SU-DHL-6 (cell line): ENCODE results near the gene WFDC1.

Source experiments
- H2AFZ ChIP-seq: fragments of 200-600 bp; sonication (generic); 2 replicates; pipeline ENCODE4 v1.6.1; 2014; ENCODE audit warnings: low read depth, mild to moderate bottlenecking, moderate library complexity, mixed read lengths, antibody characterized with exemption, low read length; ENCODE audit not compliant: severe bottlenecking
- H3F3A ChIP-seq: fragments of 200-600 bp; shearing (Covaris generic); 2 replicates; pipeline ENCODE4 v1.6.0; 2016; ENCODE audit warnings: antibody characterized with exemption, mild to moderate bottlenecking; ENCODE audit not compliant: insufficient read depth
- H3K27ac ChIP-seq: fragments of 200-600 bp; sonication (generic); 2 replicates; pipeline ENCODE4 v1.5.1; 2016; ENCODE audit warnings: low read depth, mild to moderate bottlenecking, low read length, moderate library complexity, mixed read lengths
- H3K27me3 ChIP-seq: fragments of 200-600 bp; sonication (generic), shearing (Covaris generic); 2 replicates; pipeline ENCODE4 v1.6.0; 2014; ENCODE audit warnings: mild to moderate bottlenecking, low read length
- H3K36me3 ChIP-seq: fragments of 200-600 bp; sonication (generic); 2 replicates; pipeline ENCODE4 v1.6.1; 2014; ENCODE audit warnings: mild to moderate bottlenecking, low read length, mixed read lengths
- H3K4me2 ChIP-seq: fragments of 300-600, 200-600 bp; shearing (Covaris generic), sonication (generic); 2 replicates; pipeline ENCODE4 v1.6.0; 2014; ENCODE audit warnings: low read length, low read depth, mild to moderate bottlenecking; ENCODE audit not compliant: poor library complexity, severe bottlenecking
- H3K4me3 ChIP-seq: fragments of 200-600 bp; sonication (generic); 2 replicates; pipeline ENCODE4 v1.5.1; 2014; ENCODE audit warnings: antibody characterized with exemption, low read length, mild to moderate bottlenecking, mixed read lengths; ENCODE audit not compliant: insufficient read depth, poor library complexity, severe bottlenecking
- H3K79me2 ChIP-seq: fragments of 200-600 bp; sonication (generic); 2 replicates; pipeline ENCODE4 v1.6.1; 2014; ENCODE audit warnings: mild to moderate bottlenecking, low read length, moderate library complexity; ENCODE audit not compliant: insufficient read depth
- H3K9ac ChIP-seq: fragments of 200-600 bp; sonication (generic); 2 replicates; pipeline ENCODE4 v1.7.0; 2014; ENCODE audit warnings: mild to moderate bottlenecking, low read length
- H3K9me2 ChIP-seq: fragments of 200-600 bp; sonication (generic); replicated peaks from 2 replicates; pipeline ENCODE4 v1.6.1; 2014; ENCODE audit warnings: low read length; ENCODE audit not compliant: insufficient read depth
- H3K9me3 ChIP-seq: fragments of 200-600 bp; sonication (generic); 2 replicates; pipeline ENCODE4 v1.6.1; 2014; ENCODE audit warnings: low read length, mixed read lengths; ENCODE audit not compliant: insufficient read depth
- H4K20me1 ChIP-seq: fragments of 200-600 bp; sonication (generic); 2 replicates; pipeline ENCODE4 v1.6.1; 2014; ENCODE audit warnings: low read depth, mild to moderate bottlenecking, antibody characterized with exemption, low read length, moderate library complexity, mixed read lengths
- EZH2phosphoT487 ChIP-seq: fragments of 200-600 bp; sonication (generic), shearing (Covaris generic); conservative IDR thresholded peaks from 2 replicates; pipeline ENCODE4 v1.6.1; 2018; ENCODE audit warnings: mild to moderate bottlenecking, antibody characterized with exemption, low read length, moderate library complexity, mixed read lengths
- TF ChIP-seq, protein P1 (sequence below): fragments of 200-600 bp; sonication (generic); IDR thresholded peaks from one replicate; pipeline ENCODE4 v1.5.1; 2017; ENCODE audit warnings: antibody characterized with exemption, mild to moderate bottlenecking, low read length, moderate library complexity; ENCODE audit not compliant: insufficient read depth, poor library complexity, severe bottlenecking

Gene WFDC1

DNA sequence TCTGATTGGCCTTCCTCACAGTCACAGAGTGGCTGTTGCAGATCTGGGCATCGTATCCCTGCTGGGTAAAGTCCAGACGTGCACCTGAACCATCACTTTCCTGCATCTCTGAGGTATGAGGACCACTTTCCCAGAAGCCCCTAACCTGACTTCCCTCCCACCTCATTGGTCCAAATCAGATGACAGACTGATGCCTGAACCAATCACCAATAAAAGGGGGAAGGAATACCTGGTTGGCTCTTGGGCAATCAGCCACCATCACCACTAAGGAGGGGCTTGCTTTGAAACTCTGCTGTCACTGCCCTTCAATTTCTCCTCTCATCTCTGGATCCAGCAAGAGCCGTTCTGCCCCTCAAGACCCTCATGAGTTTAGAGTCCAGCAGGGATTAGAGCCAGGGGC, 13.6 kb upstream of the WFDC1 start:
- Histone ChIP-seq H3K9me3 (no peaks in the 10 kb centered on the region), H3K9ac (no peak overlapping the region), H2AFZ (no peak overlapping the region), H3K27me3 (no peaks in the 10 kb centered on the region), H3F3A (no peaks in the 10 kb centered on the region), H3K36me3 (no peaks in the 10 kb centered on the region), H3K27ac (no peak overlapping the region), H3K9me2 (no peaks in the 10 kb centered on the region), H3K4me2 (no peak overlapping the region), H3K79me2 (no peaks in the 10 kb centered on the region), H4K20me1 (no peaks in the 10 kb centered on the region), H3K4me3 (no peak overlapping the region)
- TF ChIP-seq, protein P1, sequence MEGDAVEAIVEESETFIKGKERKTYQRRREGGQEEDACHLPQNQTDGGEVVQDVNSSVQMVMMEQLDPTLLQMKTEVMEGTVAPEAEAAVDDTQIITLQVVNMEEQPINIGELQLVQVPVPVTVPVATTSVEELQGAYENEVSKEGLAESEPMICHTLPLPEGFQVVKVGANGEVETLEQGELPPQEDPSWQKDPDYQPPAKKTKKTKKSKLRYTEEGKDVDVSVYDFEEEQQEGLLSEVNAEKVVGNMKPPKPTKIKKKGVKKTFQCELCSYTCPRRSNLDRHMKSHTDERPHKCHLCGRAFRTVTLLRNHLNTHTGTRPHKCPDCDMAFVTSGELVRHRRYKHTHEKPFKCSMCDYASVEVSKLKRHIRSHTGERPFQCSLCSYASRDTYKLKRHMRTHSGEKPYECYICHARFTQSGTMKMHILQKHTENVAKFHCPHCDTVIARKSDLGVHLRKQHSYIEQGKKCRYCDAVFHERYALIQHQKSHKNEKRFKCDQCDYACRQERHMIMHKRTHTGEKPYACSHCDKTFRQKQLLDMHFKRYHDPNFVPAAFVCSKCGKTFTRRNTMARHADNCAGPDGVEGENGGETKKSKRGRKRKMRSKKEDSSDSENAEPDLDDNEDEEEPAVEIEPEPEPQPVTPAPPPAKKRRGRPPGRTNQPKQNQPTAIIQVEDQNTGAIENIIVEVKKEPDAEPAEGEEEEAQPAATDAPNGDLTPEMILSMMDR = no peak
- no peak for TF ChIP-seq EZH2phosphoT487

DNA sequence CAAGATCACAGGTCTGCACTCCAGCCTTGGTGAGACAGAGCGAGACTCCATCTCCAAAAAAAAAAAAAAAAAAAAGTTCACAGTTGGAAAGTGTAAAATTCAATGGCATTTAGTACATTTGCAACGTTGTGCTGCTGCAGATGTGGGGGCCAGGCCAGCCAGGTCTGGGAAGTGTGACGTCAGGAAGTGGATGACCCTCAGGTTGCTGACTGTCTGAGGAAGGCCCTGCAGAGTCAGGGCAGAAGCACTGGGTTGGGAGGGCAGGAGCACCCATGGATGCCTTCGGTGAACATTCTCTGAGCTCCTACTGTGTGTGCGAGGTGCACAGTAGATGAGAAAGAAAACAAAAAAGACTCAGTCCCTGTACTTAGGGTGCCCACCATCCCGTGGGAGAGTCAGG, 12.1 kb upstream of the WFDC1 start:
- Histone ChIP-seq H3K4me2 (no peak overlapping the region), H3K9me3 (no peaks in the 10 kb centered on the region), H3K27me3 (no peaks in the 10 kb centered on the region), H2AFZ (no peak overlapping the region), H3F3A (no peaks in the 10 kb centered on the region), H3K9me2 (no peaks in the 10 kb centered on the region), H4K20me1 (no peaks in the 10 kb centered on the region), H3K9ac (no peak overlapping the region), H3K27ac (no peak overlapping the region), H3K36me3 (no peaks in the 10 kb centered on the region), H3K4me3 (no peak overlapping the region), H3K79me2 (no peaks in the 10 kb centered on the region)
- no peak for TF ChIP-seq EZH2phosphoT487

DNA sequence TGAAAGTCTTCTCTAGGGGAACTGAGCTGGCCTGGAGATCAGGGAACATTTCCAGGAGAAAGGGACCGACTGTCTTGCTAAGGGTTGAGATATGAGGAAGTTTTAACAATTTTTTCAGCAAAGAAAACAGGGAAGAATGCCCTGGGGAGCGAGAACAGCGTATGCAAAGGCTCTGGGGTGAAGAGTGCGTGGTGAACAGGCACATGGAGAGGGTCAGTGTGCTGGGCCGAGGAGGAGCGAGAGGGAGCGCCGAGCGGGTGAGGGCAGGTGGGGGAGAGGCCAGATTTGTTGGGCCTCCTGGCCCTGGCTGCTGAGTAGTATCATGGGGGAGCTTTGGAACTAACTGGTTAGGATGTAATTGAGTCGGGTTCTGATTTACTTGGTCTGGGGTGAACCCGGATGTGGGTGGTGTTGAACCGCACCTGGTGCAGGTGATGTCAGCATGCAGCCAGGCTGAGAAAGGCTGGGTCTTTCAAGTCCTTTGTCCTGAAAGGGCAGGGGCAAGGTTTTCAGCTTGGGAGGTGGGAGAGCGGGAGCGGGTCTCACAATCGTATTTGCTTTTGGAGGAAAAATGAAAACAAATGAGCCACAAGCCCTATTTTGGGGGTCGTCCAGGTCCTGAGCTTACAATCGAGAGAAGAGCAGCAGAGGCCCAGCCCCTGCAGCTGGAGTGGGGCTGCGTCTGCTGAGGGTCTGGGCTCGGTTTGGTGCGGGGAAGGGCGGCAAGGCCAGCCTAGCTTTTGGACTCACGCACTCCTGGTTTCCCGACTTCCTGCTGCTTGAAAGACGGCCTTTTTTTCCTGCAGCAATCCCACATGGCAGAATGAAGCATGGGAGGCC, 11.1 kb upstream of the WFDC1 start:
- no peaks in the 10 kb centered on the region for H3K9me2 ChIP-seq
- H3K9ac ChIP-seq = no peak overlapping the region
- no peak overlapping the region for H3K4me2 ChIP-seq
- H3K27me3 ChIP-seq = no peaks in the 10 kb centered on the region
- no peaks in the 10 kb centered on the region for H3K36me3 ChIP-seq
- H3F3A ChIP-seq = no peaks in the 10 kb centered on the region
- no peak overlapping the region for H3K4me3 ChIP-seq
- no peak overlapping the region for H3K27ac ChIP-seq
- no peaks in the 10 kb centered on the region for H4K20me1 ChIP-seq
- TF ChIP-seq EZH2phosphoT487 = no peak
- TF ChIP-seq, protein P1 = no peak
- no peak overlapping the region for H2AFZ ChIP-seq
- no peaks in the 10 kb centered on the region for H3K9me3 ChIP-seq
- no peaks in the 10 kb centered on the region for H3K79me2 ChIP-seq

DNA sequence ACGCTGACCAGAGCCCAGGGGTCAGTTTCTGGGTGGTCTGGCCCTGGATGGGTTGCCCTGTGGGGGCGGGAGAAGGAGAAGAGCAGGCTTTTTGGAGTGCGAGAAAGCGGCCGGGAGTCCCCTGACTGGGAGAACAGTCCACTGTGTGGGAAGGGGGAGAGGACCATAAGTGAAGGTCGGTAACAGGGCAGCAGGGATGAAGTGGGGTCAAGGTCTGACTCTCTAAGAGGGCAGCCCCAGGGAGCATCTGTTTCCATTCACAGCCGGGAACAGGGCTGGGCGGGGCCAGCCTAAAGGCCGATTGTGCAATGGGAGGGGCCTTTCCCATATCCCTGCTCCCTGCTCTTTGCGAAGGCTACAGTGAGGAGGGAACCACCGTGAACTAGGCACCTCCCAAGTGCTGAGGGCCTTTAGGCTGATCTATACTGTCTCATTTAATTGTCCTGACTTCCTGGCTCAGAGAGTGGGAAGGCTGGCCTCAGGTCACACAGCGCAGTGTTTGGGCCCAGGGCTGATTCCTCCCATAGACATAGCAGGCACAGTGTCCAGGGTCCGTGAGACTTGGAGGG, 10.4 kb upstream of the WFDC1 start:
- Histone ChIP-seq H3K27me3 (no peaks in the 10 kb centered on the region), H3K4me2 (no peak overlapping the region), H3K4me3 (no peak overlapping the region)

More for the DNA sequence above, 10.4 kb upstream of the WFDC1 start:
- no peak overlapping the region for H2AFZ ChIP-seq
- H3K9ac ChIP-seq = no peak overlapping the region
- no peaks in the 10 kb centered on the region for H3K9me3 ChIP-seq
- H3K36me3 ChIP-seq = no peaks in the 10 kb centered on the region
- TF ChIP-seq, protein P1 = no peak
- no peak for TF ChIP-seq EZH2phosphoT487
- no peaks in the 10 kb centered on the region for H3K79me2 ChIP-seq
- H4K20me1 ChIP-seq = no peaks in the 10 kb centered on the region
- H3F3A ChIP-seq = no peaks in the 10 kb centered on the region
- H3K9me2 ChIP-seq = no peaks in the 10 kb centered on the region
- H3K27ac ChIP-seq = no peak overlapping the region
